ENCODE data around the gene CEP104.

DNA sequence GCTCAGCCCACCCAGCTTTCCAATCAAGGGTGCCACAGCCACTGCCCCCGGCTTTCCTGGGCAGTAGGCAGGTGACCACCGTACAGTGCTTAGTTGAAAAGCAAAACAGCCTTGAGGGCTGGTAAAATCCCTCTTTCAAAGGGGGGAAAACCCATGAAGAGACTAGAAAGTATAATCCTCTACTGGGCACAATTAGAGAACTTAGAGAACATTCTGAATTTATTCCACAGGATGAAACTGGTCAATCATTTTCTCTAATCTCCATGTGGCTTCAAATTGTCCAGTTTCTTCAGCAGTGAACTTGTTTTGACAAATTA is 45.5 kb downstream of the CEP104 start:
- TF ChIP-seq POLR2AphosphoS5 (IDR thresholded peaks at IDR 0.05) (no peak), EZH2 (IDR thresholded peaks at IDR 0.05; ENCODE audit: borderline replicate concordance, insufficient read depth, low read length, poor library complexity, severe bottlenecking) (no peak), EP300 (conservative IDR thresholded peaks at IDR 0.05; ENCODE audit: poor library complexity, severe bottlenecking) (no peak), RAD21 (conservative IDR thresholded peaks at IDR 0.05) (no peak), TAF1 (IDR thresholded peaks at IDR 0.05; ENCODE audit: low read depth) (no peak), SMC3 (conservative IDR thresholded peaks at IDR 0.05; ENCODE audit: poor library complexity) (no peak), MXI1 (conservative IDR thresholded peaks at IDR 0.05; ENCODE audit: poor library complexity, severe bottlenecking) (no peak)
- TF ChIP-seq, protein P1, sequence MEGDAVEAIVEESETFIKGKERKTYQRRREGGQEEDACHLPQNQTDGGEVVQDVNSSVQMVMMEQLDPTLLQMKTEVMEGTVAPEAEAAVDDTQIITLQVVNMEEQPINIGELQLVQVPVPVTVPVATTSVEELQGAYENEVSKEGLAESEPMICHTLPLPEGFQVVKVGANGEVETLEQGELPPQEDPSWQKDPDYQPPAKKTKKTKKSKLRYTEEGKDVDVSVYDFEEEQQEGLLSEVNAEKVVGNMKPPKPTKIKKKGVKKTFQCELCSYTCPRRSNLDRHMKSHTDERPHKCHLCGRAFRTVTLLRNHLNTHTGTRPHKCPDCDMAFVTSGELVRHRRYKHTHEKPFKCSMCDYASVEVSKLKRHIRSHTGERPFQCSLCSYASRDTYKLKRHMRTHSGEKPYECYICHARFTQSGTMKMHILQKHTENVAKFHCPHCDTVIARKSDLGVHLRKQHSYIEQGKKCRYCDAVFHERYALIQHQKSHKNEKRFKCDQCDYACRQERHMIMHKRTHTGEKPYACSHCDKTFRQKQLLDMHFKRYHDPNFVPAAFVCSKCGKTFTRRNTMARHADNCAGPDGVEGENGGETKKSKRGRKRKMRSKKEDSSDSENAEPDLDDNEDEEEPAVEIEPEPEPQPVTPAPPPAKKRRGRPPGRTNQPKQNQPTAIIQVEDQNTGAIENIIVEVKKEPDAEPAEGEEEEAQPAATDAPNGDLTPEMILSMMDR (IDR thresholded peaks at IDR 0.05; ENCODE audit: poor library complexity, severe bottlenecking): no peak
- TF ChIP-seq, protein P2, sequence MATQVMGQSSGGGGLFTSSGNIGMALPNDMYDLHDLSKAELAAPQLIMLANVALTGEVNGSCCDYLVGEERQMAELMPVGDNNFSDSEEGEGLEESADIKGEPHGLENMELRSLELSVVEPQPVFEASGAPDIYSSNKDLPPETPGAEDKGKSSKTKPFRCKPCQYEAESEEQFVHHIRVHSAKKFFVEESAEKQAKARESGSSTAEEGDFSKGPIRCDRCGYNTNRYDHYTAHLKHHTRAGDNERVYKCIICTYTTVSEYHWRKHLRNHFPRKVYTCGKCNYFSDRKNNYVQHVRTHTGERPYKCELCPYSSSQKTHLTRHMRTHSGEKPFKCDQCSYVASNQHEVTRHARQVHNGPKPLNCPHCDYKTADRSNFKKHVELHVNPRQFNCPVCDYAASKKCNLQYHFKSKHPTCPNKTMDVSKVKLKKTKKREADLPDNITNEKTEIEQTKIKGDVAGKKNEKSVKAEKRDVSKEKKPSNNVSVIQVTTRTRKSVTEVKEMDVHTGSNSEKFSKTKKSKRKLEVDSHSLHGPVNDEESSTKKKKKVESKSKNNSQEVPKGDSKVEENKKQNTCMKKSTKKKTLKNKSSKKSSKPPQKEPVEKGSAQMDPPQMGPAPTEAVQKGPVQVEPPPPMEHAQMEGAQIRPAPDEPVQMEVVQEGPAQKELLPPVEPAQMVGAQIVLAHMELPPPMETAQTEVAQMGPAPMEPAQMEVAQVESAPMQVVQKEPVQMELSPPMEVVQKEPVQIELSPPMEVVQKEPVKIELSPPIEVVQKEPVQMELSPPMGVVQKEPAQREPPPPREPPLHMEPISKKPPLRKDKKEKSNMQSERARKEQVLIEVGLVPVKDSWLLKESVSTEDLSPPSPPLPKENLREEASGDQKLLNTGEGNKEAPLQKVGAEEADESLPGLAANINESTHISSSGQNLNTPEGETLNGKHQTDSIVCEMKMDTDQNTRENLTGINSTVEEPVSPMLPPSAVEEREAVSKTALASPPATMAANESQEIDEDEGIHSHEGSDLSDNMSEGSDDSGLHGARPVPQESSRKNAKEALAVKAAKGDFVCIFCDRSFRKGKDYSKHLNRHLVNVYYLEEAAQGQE (IDR thresholded peaks at IDR 0.05; ENCODE audit: borderline replicate concordance): no peak

All from neural cell (in vitro differentiated cells).